Pancreas (tissue), 10 donors: ENCODE data around the gene NPTX2. TPM values are rescaled to one million over a fixed set of nuclear protein-coding genes. Genes with fewer than 3 reads are reported as not detected.
A peak's percentile ranks its signal among the peaks of the same experiment; 100 is the strongest.

Experiments used
- ATAC-seq, 4 donors: fragments of 200-7000 bp; cut with Tn5 transposase; one replicate each; pipeline versions ENCODE4 v1.8.0 to v1.9.1; 2020; ENCODE audit warnings: mild to moderate bottlenecking in 4 of 4, moderate library complexity in 4 of 4
- DNase-seq, 6 donors: peaks; one replicate each; pipeline ENCODE4 v3.0.0-alpha.2; 2020
- FAIRE-seq: peaks from 2 replicates; lab custom pipeline; 2012; peaks lifted over from hg19 to GRCh38; lab: Jason Lieb, UNC
- H3K27ac ChIP-seq, 4 donors: fragments of 200-600 bp; sonication (generic); 1 replicate in 3 of 4; 2 replicates in 1 of 4; pipeline versions ENCODE4 v1.5.0 to v1.8.0; 2020
- H3K27me3 ChIP-seq, 4 donors: fragments of 200-600 bp; one replicate each; pipeline ENCODE4 v1.8.0; 2021
- H3K36me3 ChIP-seq, 3 donors: fragments of 200-600 bp; sonication (generic) in 1 of 3; one replicate each; pipeline versions ENCODE4 v1.5.0 to v1.8.0; 2020 to 2021
- H3K4me1 ChIP-seq, 3 donors: fragments of 200-600 bp; one replicate each; pipeline ENCODE4 v1.8.0; 2021
- H3K4me3 ChIP-seq, 4 donors: fragments of 200-600 bp; sonication (generic) in 2 of 4; one replicate each; pipeline versions ENCODE4 v1.5.0 to v1.8.0; 2020 to 2021
- H3K9me3 ChIP-seq, 4 donors: fragments of 200-600 bp; one replicate each; pipeline ENCODE4 v1.8.0; 2021
- CTCF ChIP-seq, 4 donors: fragments of 200-600 bp; sonication (generic) in 3 of 4; IDR thresholded peaks; one replicate each; pipeline versions ENCODE4 v1.5.0 to v1.8.0; 2021; ENCODE audit warnings: antibody characterized with exemption in 4 of 4
- WGBS, 2 donors: extraction: QIAGEN DNeasy Blood & Tissue Kit; methylation state at CpG; one replicate each; pipeline ENCODE4 v1.1.7; 2013; 5-methylcytosine and 5-hydroxymethylcytosine counted together
- intact Hi-C, 3 donors: fragments of 100-400 bp; cut with DNase I; formaldehyde crosslinking; loops; one replicate each; pipeline versions ENCODE4 v1.11.1 to v1.14.2; 2022
- polyA plus RNA-seq, 2 donors: library from polyadenylated mRNA; stranded (reverse); fragments of 200-250 nt; gene quantifications; one replicate each; pipeline ENCODE4 v1.2.3, GENCODE V29; 2013
- total RNA-seq, 6 donors: library from RNA; stranded (reverse); fragmentation: NEBNext Ultra II Directional in 4 of 6; extraction: Animal tissue kit (Norgen Biotek cat#: 25700) in 4 of 6; gene quantifications; one replicate each; pipeline versions ENCODE4 v1.2.1 to v1.2.4, GENCODE V29; 2021 to 2023
- donor health status: healthy with polysubstance abuse.
- donor health status: DM: no; HTN: no; CAD: no; lungs with moderate emphysema.
- donor health status: DM: no; HTN: no; CAD: no.
- donor health status: control.
- donor health status: control.
- donor health status: Bipolar disorder and iron deficiency.
- donor health status: DM: yes; HTN: yes; CAD: no.
- donor health status: DM: no; HTN: no; CAD: no.
- donor health status: DM: no; HTN: no; CAD: no.
- donor health status: DM: yes; HTN: yes; CAD: no.

Gene NPTX2
- total and polyA plus RNA-seq, 8 donors, result 6.5 to 47.7 (median 17.2) TPM

GRCh38 chr7:98599886-98600285 is 17.2 kb upstream of the NPTX2 start:
- intact Hi-C loops, result no loop called here
- H3K27me3 ChIP-seq, result no peaks in the 10 kb centered on the region
- WGBS, 2 donors, result 89 to 90% methylated on average over 6 of the region's 6 CpGs
- H3K9me3 ChIP-seq, result no peaks in the 10 kb centered on the region
- H3K4me1 ChIP-seq, result no peaks in the 10 kb centered on the region
- no peak for TF ChIP-seq CTCF (IDR thresholded peaks at IDR 0.05)
- no peak overlapping the region for H3K27ac ChIP-seq
- FAIRE-seq, result no peak
- no peak for DNase-seq
- H3K36me3 ChIP-seq, result no peaks in the 10 kb centered on the region
- no peak overlapping the region for H3K4me3 ChIP-seq
- ATAC-seq, result no peak

- Histone ChIP-seq H3K4me3 (no peak overlapping the region), H3K4me1 (no peaks in the 10 kb centered on the region), H3K9me3 (no peaks in the 10 kb centered on the region), H3K27me3 (no peaks in the 10 kb centered on the region), H3K36me3 (no peaks in the 10 kb centered on the region), H3K27ac (no peak overlapping the region)
- DNase-seq, result no peak
- WGBS, 2 donors, result 71 to 77% methylated on average over 3 of the region's 3 CpGs
- intact Hi-C loops, result no loop called here
- no peak for TF ChIP-seq CTCF (IDR thresholded peaks at IDR 0.05)
- ATAC-seq, result no peak
- FAIRE-seq, result no peak
Measured at GRCh38 chr7:98602755-98603398, 14.2 kb upstream of the NPTX2 start.

- no peak overlapping the region for H3K4me3 ChIP-seq
- no peak for TF ChIP-seq CTCF (IDR thresholded peaks at IDR 0.05)
- no peak for FAIRE-seq
- H3K9me3 ChIP-seq, result no peaks in the 10 kb centered on the region
- no peak for ATAC-seq
- H3K4me1 ChIP-seq, result no peaks in the 10 kb centered on the region
- H3K27me3 ChIP-seq, result no peaks in the 10 kb centered on the region
- WGBS, 2 donors, result 57 to 68% methylated on average over 3 of the region's 3 CpGs
- intact Hi-C loops, result no loop called here
- H3K27ac ChIP-seq, result no peak overlapping the region
- no peaks in the 10 kb centered on the region for H3K36me3 ChIP-seq
- no peak for DNase-seq
Measured at GRCh38 chr7:98603399-98603788, 13.7 kb upstream of the NPTX2 start.

GRCh38 chr7:98613601-98614425 is 3.3 kb upstream of the NPTX2 start:
- ATAC-seq, result peak in 1 of 4 donors; percentile 37
- peaks cover 0 to 6% (median 0%) of the 10 kb centered on the region in 4 donors for H3K27me3 ChIP-seq
- no peaks in the 10 kb centered on the region for H3K9me3 ChIP-seq
- H3K4me1 ChIP-seq, result peaks cover 0 to 6% (median 3%) of the 10 kb centered on the region in 3 donors
- no peaks in the 10 kb centered on the region for H3K36me3 ChIP-seq
- H3K27ac ChIP-seq, result no peak overlapping the region
- no peak overlapping the region for H3K4me3 ChIP-seq
- 57 to 58% methylated on average over 14 of the region's 14 CpGs for WGBS, 2 donors
- intact Hi-C loops, result no loop called here
- no peak for FAIRE-seq
- no peak for DNase-seq
- TF ChIP-seq CTCF (IDR thresholded peaks at IDR 0.05), result no peak
